ENCODE results near the gene ZNF621.

ZNF621 gene

GRCh38 chr3:40572588-40572987 lies 47.8 kb downstream of the ZNF621 start:
- DNase-seq (ENCODE audit: insufficient read length, low spot score) (no peak), FAIRE-seq (no peak)
- TF ChIP-seq CTCF (IDR thresholded peaks at IDR 0.05; ENCODE audit: insufficient read depth, missing control alignments), result no peak

- no peak for DNase-seq (ENCODE audit: insufficient read length, low spot score)
- TF ChIP-seq CTCF (IDR thresholded peaks at IDR 0.05; ENCODE audit: insufficient read depth, missing control alignments), result no peak
- FAIRE-seq, result no peak
Observed at GRCh38 chr3:40574050-40574449, 49.3 kb downstream of the ZNF621 start.

- no peak for DNase-seq (ENCODE audit: insufficient read length, low spot score)
- TF ChIP-seq CTCF (IDR thresholded peaks at IDR 0.05; ENCODE audit: insufficient read depth, missing control alignments), result no peak
- FAIRE-seq, result no peak
Observed at GRCh38 chr3:40574661-40575060, 49.9 kb downstream of the ZNF621 start.

- DNase-seq (ENCODE audit: insufficient read length, low spot score), result no peak
- TF ChIP-seq CTCF (IDR thresholded peaks at IDR 0.05; ENCODE audit: insufficient read depth, missing control alignments), result no peak
- no peak for FAIRE-seq
Observed at GRCh38 chr3:40576396-40576795, 51.6 kb downstream of the ZNF621 start.

GRCh38 chr3:40580494-40581091 lies 55.8 kb downstream of the ZNF621 start:
- FAIRE-seq, result no peak
- peak; percentile 95 for TF ChIP-seq CTCF (IDR thresholded peaks at IDR 0.05; ENCODE audit: insufficient read depth, missing control alignments)
- peak; percentile 28 for DNase-seq (ENCODE audit: insufficient read length, low spot score)

GRCh38 chr3:40581166-40581565 lies 56.4 kb downstream of the ZNF621 start:
- FAIRE-seq, result no peak
- no peak for TF ChIP-seq CTCF (IDR thresholded peaks at IDR 0.05; ENCODE audit: insufficient read depth, missing control alignments)
- no peak for DNase-seq (ENCODE audit: insufficient read length, low spot score)

GRCh38 chr3:40582401-40583027 lies 57.8 kb downstream of the ZNF621 start:
- no peak for TF ChIP-seq CTCF (IDR thresholded peaks at IDR 0.05; ENCODE audit: insufficient read depth, missing control alignments)
- DNase-seq (ENCODE audit: insufficient read length, low spot score) (no peak), FAIRE-seq (no peak)

All from D721Med (cell line).